SK-N-SH (cell line): ENCODE data around the gene DMAC1.

Experiments used
- GABPA ChIP-seq: IDR thresholded peaks from 2 replicates; pipeline ENCODE4 v1.4.0; 2012; ENCODE audit warnings: low read depth, mild to moderate bottlenecking
- NFIC ChIP-seq: IDR thresholded peaks from 2 replicates; pipeline ENCODE4 v1.4.0; 2012; ENCODE audit warnings: borderline replicate concordance
- RCOR1 ChIP-seq: fragments of 150-350 bp; IDR thresholded peaks from 2 replicates; pipeline ENCODE4 v1.6.1; 2017; ENCODE audit warnings: antibody characterized with exemption, low read length
- TCF12 ChIP-seq: IDR thresholded peaks from 2 replicates; pipeline ENCODE4 v1.4.0; 2012
- TF ChIP-seq, protein P1 (sequence below): fragments of 200-600 bp; sonication (generic); IDR thresholded peaks from 2 replicates; pipeline ENCODE4 v1.6.1; 2017; ENCODE audit warnings: antibody characterized with exemption, mild to moderate bottlenecking, moderate library complexity

DNA sequence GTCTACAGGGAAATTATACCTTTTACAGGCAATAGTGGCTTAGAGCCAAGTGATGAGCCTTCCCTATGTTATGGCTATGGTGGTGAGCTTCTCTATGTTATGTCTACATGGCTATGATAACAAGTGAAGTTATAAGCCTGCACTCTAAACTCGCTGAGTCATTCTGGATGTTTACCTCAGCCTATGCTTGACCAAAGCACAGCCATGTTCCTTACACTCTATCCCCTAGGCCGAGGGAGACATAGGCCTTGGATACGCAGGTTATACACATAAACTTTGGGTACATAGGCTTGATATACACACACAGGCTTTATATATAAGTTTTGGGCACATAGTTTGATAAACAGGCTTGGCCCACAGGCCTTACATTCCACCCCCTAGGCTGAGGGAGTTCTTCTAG is 13.8 kb downstream of the DMAC1 start:
- TF ChIP-seq, protein P1, sequence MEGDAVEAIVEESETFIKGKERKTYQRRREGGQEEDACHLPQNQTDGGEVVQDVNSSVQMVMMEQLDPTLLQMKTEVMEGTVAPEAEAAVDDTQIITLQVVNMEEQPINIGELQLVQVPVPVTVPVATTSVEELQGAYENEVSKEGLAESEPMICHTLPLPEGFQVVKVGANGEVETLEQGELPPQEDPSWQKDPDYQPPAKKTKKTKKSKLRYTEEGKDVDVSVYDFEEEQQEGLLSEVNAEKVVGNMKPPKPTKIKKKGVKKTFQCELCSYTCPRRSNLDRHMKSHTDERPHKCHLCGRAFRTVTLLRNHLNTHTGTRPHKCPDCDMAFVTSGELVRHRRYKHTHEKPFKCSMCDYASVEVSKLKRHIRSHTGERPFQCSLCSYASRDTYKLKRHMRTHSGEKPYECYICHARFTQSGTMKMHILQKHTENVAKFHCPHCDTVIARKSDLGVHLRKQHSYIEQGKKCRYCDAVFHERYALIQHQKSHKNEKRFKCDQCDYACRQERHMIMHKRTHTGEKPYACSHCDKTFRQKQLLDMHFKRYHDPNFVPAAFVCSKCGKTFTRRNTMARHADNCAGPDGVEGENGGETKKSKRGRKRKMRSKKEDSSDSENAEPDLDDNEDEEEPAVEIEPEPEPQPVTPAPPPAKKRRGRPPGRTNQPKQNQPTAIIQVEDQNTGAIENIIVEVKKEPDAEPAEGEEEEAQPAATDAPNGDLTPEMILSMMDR: no peak
- no peak for TF ChIP-seq RCOR1
- TF ChIP-seq TCF12: no peak
- no peak for TF ChIP-seq NFIC
- TF ChIP-seq GABPA: no peak
